Subcutaneous abdominal adipose tissue (tissue), 5 donors: ENCODE data around the gene MTOR.

ENCODE experiments used
- H3K27ac ChIP-seq: one replicate; pipeline ENCODE4 v1.7.0; 2013; ENCODE audit warnings: low read depth, mild to moderate bottlenecking, inconsistent platforms, low read length, moderate library complexity
- H3K27me3 ChIP-seq, 5 donors: one replicate each; pipeline ENCODE4 v1.7.0; 2013; ENCODE audit warnings: low read length in 5 of 5, inconsistent platforms in 1 of 5; ENCODE audit not compliant: control insufficient read depth in 5 of 5, insufficient read depth in 4 of 5
- H3K36me3 ChIP-seq, 5 donors: one replicate each; pipeline ENCODE4 v1.7.0; 2013; ENCODE audit warnings: low read length in 5 of 5; ENCODE audit not compliant: control insufficient read depth in 5 of 5, insufficient read depth in 5 of 5
- H3K4me1 ChIP-seq, 5 donors: one replicate each; pipeline ENCODE4 v1.7.0; 2013; ENCODE audit warnings: low read length in 5 of 5, mild to moderate bottlenecking in 3 of 5, moderate library complexity in 1 of 5; ENCODE audit not compliant: control insufficient read depth in 5 of 5, insufficient read depth in 5 of 5
- H3K4me3 ChIP-seq, 5 donors: one replicate each; pipeline ENCODE4 v1.7.0; 2013; ENCODE audit warnings: low read length in 5 of 5, low read depth in 1 of 5
- H3K9ac ChIP-seq, 5 donors: one replicate each; pipeline ENCODE4 v1.7.0; 2013; ENCODE audit warnings: low read length in 5 of 5, mild to moderate bottlenecking in 4 of 5, moderate library complexity in 3 of 5
- H3K9me3 ChIP-seq, 5 donors: one replicate each; pipeline ENCODE4 v1.7.0; 2013; ENCODE audit warnings: low read length in 5 of 5; ENCODE audit not compliant: control insufficient read depth in 5 of 5
- donor health status: healthy.
- donor health status: healthy.
- donor health status: healthy.
- donor health status: healthy.
- donor health status: healthy.

Gene MTOR

GRCh38 chr1:11061652-11062365, 200.5 kb downstream of the MTOR start:
- Histone ChIP-seq H3K27ac (no peak overlapping the region), H3K9me3 (peaks cover 0 to 5% (median 0%) of the 10 kb centered on the region in 5 donors), H3K4me3 (no peak overlapping the region), H3K4me1 (peaks cover 3 to 27% (median 23%) of the 10 kb centered on the region in 5 donors), H3K9ac (peak overlapping the region in 2 of 5 donors; percentile 11 to 26), H3K36me3 (peaks cover 2 to 34% (median 28%) of the 10 kb centered on the region in 5 donors), H3K27me3 (no peaks in the 10 kb centered on the region)

GRCh38 chr1:11059968-11060830, 202.2 kb downstream of the MTOR start, which contains the start of gene SRM:
SRM (minus strand) TSS chr1:11060018; CDS start chr1:11059943, 75 bp downstream.
- H3K9me3 ChIP-seq, result peaks cover 0 to 4% (median 0%) of the 10 kb centered on the region in 5 donors
- H3K27me3 ChIP-seq, result no peaks in the 10 kb centered on the region
- H3K27ac ChIP-seq, result peak within 1 kb of the TSS; percentile 70
- H3K4me1 ChIP-seq, result peaks cover 3 to 27% (median 23%) of the 10 kb centered on the region in 5 donors
- H3K36me3 ChIP-seq, result peaks cover 2 to 31% (median 23%) of the 10 kb centered on the region in 5 donors
- peak within 1 kb of the TSS; percentile 66 to 96 (median 90) for H3K9ac ChIP-seq
- peak within 1 kb of the TSS; percentile 84 to 91 (median 88) for H3K4me3 ChIP-seq

- Histone ChIP-seq H3K4me1 (peaks cover 3 to 27% (median 23%) of the 10 kb centered on the region in 5 donors), H3K27ac (no peak overlapping the region), H3K36me3 (peaks cover 0 to 30% (median 21%) of the 10 kb centered on the region in 5 donors), H3K4me3 (peak overlapping the region; percentile 65 to 91 (median 81)), H3K27me3 (no peaks in the 10 kb centered on the region), H3K9ac (peak overlapping the region; percentile 38 to 96 (median 90)), H3K9me3 (no peaks in the 10 kb centered on the region)
Observed at GRCh38 chr1:11059155-11059967, 203.0 kb downstream of the MTOR start.

GRCh38 chr1:11058595-11059154, 203.7 kb downstream of the MTOR start:
- Histone ChIP-seq H3K27ac (no peak overlapping the region), H3K36me3 (peaks cover 0 to 32% (median 21%) of the 10 kb centered on the region in 5 donors), H3K9me3 (no peaks in the 10 kb centered on the region), H3K9ac (peak overlapping the region in 4 of 5 donors; percentile 89 to 96 (median 92)), H3K4me1 (peaks cover 3 to 27% (median 23%) of the 10 kb centered on the region in 5 donors), H3K27me3 (no peaks in the 10 kb centered on the region), H3K4me3 (peak overlapping the region in 4 of 5 donors; percentile 75 to 91 (median 85))

GRCh38 chr1:11058026-11058425, 204.3 kb downstream of the MTOR start:
- Histone ChIP-seq H3K27ac (no peak overlapping the region), H3K9me3 (no peaks in the 10 kb centered on the region), H3K4me1 (peaks cover 3 to 28% (median 25%) of the 10 kb centered on the region in 5 donors), H3K9ac (no peak overlapping the region), H3K4me3 (no peak overlapping the region), H3K27me3 (peaks cover 0 to 1% (median 0%) of the 10 kb centered on the region in 5 donors), H3K36me3 (peaks cover 0 to 27% (median 18%) of the 10 kb centered on the region in 5 donors)

GRCh38 chr1:11057477-11057876, 204.9 kb downstream of the MTOR start:
- H3K9ac ChIP-seq, result no peak overlapping the region
- H3K36me3 ChIP-seq, result peaks cover 0 to 27% (median 16%) of the 10 kb centered on the region in 5 donors
- H3K27me3 ChIP-seq, result peaks cover 0 to 4% (median 0%) of the 10 kb centered on the region in 5 donors
- H3K4me3 ChIP-seq, result no peak overlapping the region
- peaks cover 3 to 29% (median 27%) of the 10 kb centered on the region in 5 donors for H3K4me1 ChIP-seq
- H3K27ac ChIP-seq, result no peak overlapping the region
- H3K9me3 ChIP-seq, result no peaks in the 10 kb centered on the region
